Gastrocnemius medialis (tissue), 4 donors: ENCODE data around the gene SPINT1.

Experiments
- CTCF ChIP-seq, 5 experiments: fragments of 450-650 bp in 3 of 5; fragments of 200-600 bp in 2 of 5; sonication (generic) in 2 of 5; IDR thresholded peaks in 4 of 5; conservative IDR thresholded peaks in 1 of 5; 1 replicate in 4 of 5; 2 replicates in 1 of 5; pipeline ENCODE4 v1.5.1; 2016 to 2019; ENCODE audit warnings: antibody characterized with exemption in 5 of 5, mild to moderate bottlenecking in 3 of 5, moderate library complexity in 3 of 5
- POLR2A ChIP-seq, 2 donors: fragments of 450-650 bp; IDR thresholded peaks; one replicate each; pipeline ENCODE4 v1.6.1; 2017; ENCODE audit warnings: antibody characterized with exemption in 2 of 2, mild to moderate bottlenecking in 2 of 2, moderate library complexity in 2 of 2

- TF ChIP-seq POLR2A (IDR thresholded peaks at IDR 0.05) (no peak), CTCF (IDR thresholded peaks at IDR 0.05 in 4 of 5, conservative IDR thresholded peaks at IDR 0.05 in 1 of 5) (no peak)
Observed at GRCh38 chr15:40852529-40852928, 8.7 kb downstream of the SPINT1 start.
